GM23338 (cell line): ENCODE data around the gene PIGU. TPM values are rescaled to one million over a fixed set of nuclear protein-coding genes. Genes with fewer than 3 reads are reported as not detected.

Source experiments
- ATAC-seq: fragments of 200-7000 bp; cut with Tn5 transposase; 3 replicates; pipeline ENCODE4 v1.9.1; 2020
- DNase-seq: peaks from one replicate; pipeline ENCODE4 v3.0.0-alpha.2; 2015; ENCODE audit warnings: low spot score
- H2AFZ ChIP-seq: fragments of 200-600 bp; sonication (generic); 2 replicates; pipeline ENCODE4 v1.8.0; 2016; ENCODE audit warnings: antibody characterized with exemption, mild to moderate bottlenecking, moderate library complexity
- H3F3A ChIP-seq: fragments of 200-600 bp; sonication (generic); replicated peaks from 2 replicates; pipeline ENCODE4 v1.8.0; 2017; ENCODE audit warnings: antibody characterized with exemption, mixed run types, low read depth
- H3K27ac ChIP-seq: fragments of 200-600 bp; sonication (generic); 2 replicates; pipeline ENCODE4 v1.6.1; 2016; ENCODE audit warnings: low read depth
- H3K27me3 ChIP-seq: fragments of 200-600 bp; sonication (generic); 2 replicates; pipeline ENCODE4 v1.8.0; 2016; ENCODE audit warnings: mild to moderate bottlenecking, mixed run types, moderate library complexity; ENCODE audit not compliant: insufficient read depth
- H3K36me3 ChIP-seq: fragments of 200-600 bp; sonication (generic); 2 replicates; pipeline ENCODE4 v1.8.0; 2016; ENCODE audit warnings: mild to moderate bottlenecking; ENCODE audit not compliant: insufficient read depth
- H3K4me1 ChIP-seq: fragments of 200-600 bp; sonication (generic); 2 replicates; pipeline ENCODE4 v1.8.0; 2016; ENCODE audit warnings: mild to moderate bottlenecking, moderate library complexity; ENCODE audit not compliant: insufficient read depth
- H3K4me2 ChIP-seq: fragments of 200-600 bp; sonication (generic); 2 replicates; pipeline ENCODE4 v1.7.1; 2017; ENCODE audit warnings: mixed run types
- H3K4me3 ChIP-seq: fragments of 200-600 bp; sonication (generic); 2 replicates; pipeline ENCODE4 v1.6.1; 2016; ENCODE audit warnings: mixed run types
- H3K79me2 ChIP-seq: fragments of 200-600 bp; sonication (generic); replicated peaks from 2 replicates; pipeline ENCODE4 v1.8.0; 2017; ENCODE audit warnings: mild to moderate bottlenecking; ENCODE audit not compliant: insufficient read depth
- H3K9me2 ChIP-seq: fragments of 200-600 bp; sonication (generic); 2 replicates; pipeline ENCODE4 v1.8.0; 2017; ENCODE audit not compliant: insufficient read depth
- H4K20me1 ChIP-seq: fragments of 200-600 bp; sonication (generic); replicated peaks from 2 replicates; pipeline ENCODE4 v1.8.0; 2017; ENCODE audit warnings: mild to moderate bottlenecking; ENCODE audit not compliant: insufficient read depth
- H3K27ac Mint-ChIP-seq: 2 replicates; pipeline ENCODE4 v1.8.0; 2020; ENCODE audit warnings: inconsistent platforms, mild to moderate bottlenecking, moderate library complexity, mixed read lengths
- H3K27me3 Mint-ChIP-seq: 3 replicates; pipeline ENCODE4 v1.8.0; 2022; ENCODE audit warnings: low read depth, mild to moderate bottlenecking, moderate library complexity, mixed read lengths, inconsistent platforms; ENCODE audit not compliant: insufficient read depth, poor library complexity
- H3K36me3 Mint-ChIP-seq: 3 replicates; pipeline ENCODE4 v1.8.0; 2021; ENCODE audit warnings: low read depth, mild to moderate bottlenecking, inconsistent platforms, moderate library complexity, mixed read lengths
- H3K4me1 Mint-ChIP-seq: 3 replicates; pipeline ENCODE4 v1.8.0; 2020; ENCODE audit warnings: mild to moderate bottlenecking, inconsistent platforms, mixed read lengths
- H3K4me3 Mint-ChIP-seq: 3 replicates; pipeline ENCODE4 v1.8.0; 2021; ENCODE audit warnings: moderate library complexity, mild to moderate bottlenecking, inconsistent platforms, mixed read lengths
- H3K9me3 Mint-ChIP-seq: 3 replicates; pipeline ENCODE4 v1.8.0; 2020; ENCODE audit warnings: moderate library complexity, mild to moderate bottlenecking, inconsistent platforms, mixed read lengths
- ZNF331 ChIP-seq: fragments of 250-450 bp; sonication (Bioruptor Pico); IDR thresholded peaks from 2 replicates; pipeline ENCODE4 v1.5.0; 2020; ENCODE audit warnings: low read depth, mild to moderate bottlenecking, moderate library complexity
- polyA plus RNA-seq: library from polyadenylated mRNA; unstranded; fragments of >200 nt; fragmentation: Nextera tagmentation; extraction: Ambion mirVana; gene quantifications from 2 replicates; pipeline ENCODE4 v1.2.1, GENCODE V29; 2016
- total RNA-seq: library from RNA; depleted of rRNA; stranded (reverse); fragments of >200 nt; shearing (Covaris generic); gene quantifications from 2 replicates; pipeline ENCODE4 v1.2.3, GENCODE V29; 2014
- TF ChIP-seq, protein P1 (sequence below): fragments of 250-450 bp; sonication (Bioruptor Pico); IDR thresholded peaks from 2 replicates; pipeline ENCODE4 v1.5.0; 2020; ENCODE audit warnings: mild to moderate bottlenecking, moderate library complexity
- TF ChIP-seq, protein P2 (sequence below), 2 experiments: fragments of 200-600 bp in 1 of 2; sonication (generic) in 1 of 2; conservative IDR thresholded peaks; 2 replicates each; pipeline versions ENCODE4 v1.5.1 to v1.6.1; 2016 to 2017; ENCODE audit warnings: antibody characterized with exemption in 2 of 2, low read depth in 2 of 2, mild to moderate bottlenecking in 2 of 2, moderate library complexity in 1 of 2
- TF ChIP-seq, protein P3 (sequence below): IDR thresholded peaks from one replicate; pipeline ENCODE4 v1.6.1; 2018; ENCODE audit warnings: antibody characterized with exemption; ENCODE audit not compliant: unreplicated experiment

Gene PIGU
- total and polyA plus RNA-seq, 2 experiments from 2014 or later = 24.3 to 28.9 TPM

DNA sequence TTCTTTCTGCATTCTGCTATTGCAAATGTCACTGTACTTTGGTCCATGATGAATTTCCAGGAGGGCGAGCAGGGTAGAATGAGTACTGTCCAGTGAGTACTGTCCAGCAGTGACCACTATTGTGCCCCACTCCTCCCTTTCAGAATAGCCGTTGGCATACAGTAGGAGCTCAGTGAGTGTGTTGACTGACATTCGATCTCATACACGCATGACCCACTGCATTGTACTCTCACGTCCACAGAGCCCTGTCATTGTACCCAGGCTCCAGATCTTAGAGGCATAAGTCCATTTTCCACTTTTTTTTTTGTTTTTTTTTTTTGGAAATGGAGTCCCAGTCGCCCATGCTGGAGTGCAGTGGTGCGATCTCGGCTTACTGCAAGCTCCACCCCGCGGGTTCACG is 152.5 kb downstream of the PIGU start (continued):
- TF ChIP-seq, protein P1, sequence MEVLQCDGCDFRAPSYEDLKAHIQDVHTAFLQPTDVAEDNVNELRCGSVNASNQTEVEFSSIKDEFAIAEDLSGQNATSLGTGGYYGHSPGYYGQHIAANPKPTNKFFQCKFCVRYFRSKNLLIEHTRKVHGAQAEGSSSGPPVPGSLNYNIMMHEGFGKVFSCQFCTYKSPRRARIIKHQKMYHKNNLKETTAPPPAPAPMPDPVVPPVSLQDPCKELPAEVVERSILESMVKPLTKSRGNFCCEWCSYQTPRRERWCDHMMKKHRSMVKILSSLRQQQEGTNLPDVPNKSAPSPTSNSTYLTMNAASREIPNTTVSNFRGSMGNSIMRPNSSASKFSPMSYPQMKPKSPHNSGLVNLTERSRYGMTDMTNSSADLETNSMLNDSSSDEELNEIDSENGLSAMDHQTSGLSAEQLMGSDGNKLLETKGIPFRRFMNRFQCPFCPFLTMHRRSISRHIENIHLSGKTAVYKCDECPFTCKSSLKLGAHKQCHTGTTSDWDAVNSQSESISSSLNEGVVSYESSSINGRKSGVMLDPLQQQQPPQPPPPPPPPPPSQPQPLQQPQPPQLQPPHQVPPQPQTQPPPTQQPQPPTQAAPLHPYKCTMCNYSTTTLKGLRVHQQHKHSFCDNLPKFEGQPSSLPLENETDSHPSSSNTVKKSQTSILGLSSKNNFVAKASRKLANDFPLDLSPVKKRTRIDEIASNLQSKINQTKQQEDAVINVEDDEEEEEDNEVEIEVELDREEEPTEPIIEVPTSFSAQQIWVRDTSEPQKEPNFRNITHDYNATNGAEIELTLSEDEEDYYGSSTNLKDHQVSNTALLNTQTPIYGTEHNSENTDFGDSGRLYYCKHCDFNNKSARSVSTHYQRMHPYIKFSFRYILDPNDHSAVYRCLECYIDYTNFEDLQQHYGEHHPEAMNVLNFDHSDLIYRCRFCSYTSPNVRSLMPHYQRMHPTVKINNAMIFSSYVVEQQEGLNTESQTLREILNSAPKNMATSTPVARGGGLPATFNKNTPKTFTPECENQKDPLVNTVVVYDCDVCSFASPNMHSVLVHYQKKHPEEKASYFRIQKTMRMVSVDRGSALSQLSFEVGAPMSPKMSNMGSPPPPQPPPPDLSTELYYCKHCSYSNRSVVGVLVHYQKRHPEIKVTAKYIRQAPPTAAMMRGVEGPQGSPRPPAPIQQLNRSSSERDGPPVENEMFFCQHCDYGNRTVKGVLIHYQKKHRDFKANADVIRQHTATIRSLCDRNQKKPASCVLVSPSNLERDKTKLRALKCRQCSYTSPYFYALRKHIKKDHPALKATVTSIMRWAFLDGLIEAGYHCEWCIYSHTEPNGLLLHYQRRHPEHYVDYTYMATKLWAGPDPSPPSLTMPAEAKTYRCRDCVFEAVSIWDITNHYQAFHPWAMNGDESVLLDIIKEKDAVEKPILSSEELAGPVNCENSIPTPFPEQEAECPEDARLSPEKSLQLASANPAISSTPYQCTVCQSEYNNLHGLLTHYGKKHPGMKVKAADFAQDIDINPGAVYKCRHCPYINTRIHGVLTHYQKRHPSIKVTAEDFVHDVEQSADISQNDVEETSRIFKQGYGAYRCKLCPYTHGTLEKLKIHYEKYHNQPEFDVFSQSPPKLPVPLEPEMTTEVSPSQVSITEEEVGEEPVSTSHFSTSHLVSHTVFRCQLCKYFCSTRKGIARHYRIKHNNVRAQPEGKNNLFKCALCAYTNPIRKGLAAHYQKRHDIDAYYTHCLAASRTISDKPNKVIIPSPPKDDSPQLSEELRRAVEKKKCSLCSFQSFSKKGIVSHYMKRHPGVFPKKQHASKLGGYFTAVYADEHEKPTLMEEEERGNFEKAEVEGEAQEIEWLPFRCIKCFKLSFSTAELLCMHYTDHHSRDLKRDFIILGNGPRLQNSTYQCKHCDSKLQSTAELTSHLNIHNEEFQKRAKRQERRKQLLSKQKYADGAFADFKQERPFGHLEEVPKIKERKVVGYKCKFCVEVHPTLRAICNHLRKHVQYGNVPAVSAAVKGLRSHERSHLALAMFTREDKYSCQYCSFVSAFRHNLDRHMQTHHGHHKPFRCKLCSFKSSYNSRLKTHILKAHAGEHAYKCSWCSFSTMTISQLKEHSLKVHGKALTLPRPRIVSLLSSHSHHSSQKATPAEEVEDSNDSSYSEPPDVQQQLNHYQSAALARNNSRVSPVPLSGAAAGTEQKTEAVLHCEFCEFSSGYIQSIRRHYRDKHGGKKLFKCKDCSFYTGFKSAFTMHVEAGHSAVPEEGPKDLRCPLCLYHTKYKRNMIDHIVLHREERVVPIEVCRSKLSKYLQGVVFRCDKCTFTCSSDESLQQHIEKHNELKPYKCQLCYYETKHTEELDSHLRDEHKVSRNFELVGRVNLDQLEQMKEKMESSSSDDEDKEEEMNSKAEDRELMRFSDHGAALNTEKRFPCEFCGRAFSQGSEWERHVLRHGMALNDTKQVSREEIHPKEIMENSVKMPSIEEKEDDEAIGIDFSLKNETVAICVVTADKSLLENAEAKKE (CRISPR knock-in tag) = no peak
- TF ChIP-seq, protein P2, sequence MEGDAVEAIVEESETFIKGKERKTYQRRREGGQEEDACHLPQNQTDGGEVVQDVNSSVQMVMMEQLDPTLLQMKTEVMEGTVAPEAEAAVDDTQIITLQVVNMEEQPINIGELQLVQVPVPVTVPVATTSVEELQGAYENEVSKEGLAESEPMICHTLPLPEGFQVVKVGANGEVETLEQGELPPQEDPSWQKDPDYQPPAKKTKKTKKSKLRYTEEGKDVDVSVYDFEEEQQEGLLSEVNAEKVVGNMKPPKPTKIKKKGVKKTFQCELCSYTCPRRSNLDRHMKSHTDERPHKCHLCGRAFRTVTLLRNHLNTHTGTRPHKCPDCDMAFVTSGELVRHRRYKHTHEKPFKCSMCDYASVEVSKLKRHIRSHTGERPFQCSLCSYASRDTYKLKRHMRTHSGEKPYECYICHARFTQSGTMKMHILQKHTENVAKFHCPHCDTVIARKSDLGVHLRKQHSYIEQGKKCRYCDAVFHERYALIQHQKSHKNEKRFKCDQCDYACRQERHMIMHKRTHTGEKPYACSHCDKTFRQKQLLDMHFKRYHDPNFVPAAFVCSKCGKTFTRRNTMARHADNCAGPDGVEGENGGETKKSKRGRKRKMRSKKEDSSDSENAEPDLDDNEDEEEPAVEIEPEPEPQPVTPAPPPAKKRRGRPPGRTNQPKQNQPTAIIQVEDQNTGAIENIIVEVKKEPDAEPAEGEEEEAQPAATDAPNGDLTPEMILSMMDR (conservative IDR thresholded peaks at IDR 0.05; ENCODE audit: low read depth in 2 of 2) = no peak
- TF ChIP-seq ZNF331 (CRISPR knock-in tag) = no peak

DNA sequence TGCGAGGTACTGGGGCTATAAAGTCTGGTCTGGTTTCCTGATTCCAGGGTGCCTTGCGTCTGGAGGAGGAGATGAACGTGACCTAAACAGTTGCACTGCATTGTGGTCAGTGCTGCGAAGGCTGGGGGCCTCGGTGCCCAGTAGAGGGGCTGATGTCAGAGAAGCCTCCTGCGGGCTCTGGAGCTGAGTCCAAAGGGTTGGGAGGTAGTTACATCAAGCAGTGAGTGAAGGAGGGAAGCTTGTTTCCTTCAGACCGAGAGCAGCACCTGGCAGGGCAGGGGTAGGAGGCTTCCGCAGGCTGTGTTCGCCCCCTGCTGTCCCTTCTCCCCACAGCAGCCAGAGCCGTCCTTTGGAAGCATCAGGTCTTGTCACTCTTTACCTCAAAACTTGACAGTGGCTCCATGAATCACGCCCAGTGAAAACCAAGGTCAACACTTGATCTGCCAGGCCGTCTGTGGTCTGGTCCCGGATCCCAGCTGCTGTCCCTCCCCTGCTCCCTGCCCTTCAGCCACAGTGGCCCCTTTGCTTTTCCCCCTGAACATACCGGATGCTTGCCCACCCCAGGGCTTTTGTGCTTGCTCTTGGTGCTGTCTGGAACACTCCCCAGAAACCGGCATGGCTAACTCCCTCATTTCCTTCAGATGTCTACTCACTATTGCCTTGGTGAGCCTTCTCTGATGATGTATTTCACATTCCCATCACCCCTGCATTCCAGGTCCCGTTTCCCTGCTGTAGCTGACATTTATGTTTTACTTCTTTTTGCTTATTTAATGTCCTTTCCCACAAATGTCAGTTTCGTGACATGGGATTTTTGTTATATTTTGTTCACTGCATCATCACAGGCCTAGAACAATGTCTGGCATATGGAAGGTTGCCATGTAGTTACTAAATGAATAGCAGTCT is 153.7 kb downstream of the PIGU start:
- peaks cover 5% of the 10 kb centered on the region for H3K36me3 ChIP-seq
- peak overlapping the region; percentile 64 for H3K27ac ChIP-seq
- 0 out of 2 replicates have a peak overlapping the region, but pooled peaks have one; percentile 27 for H3K4me3 ChIP-seq
- no peaks in the 10 kb centered on the region; the same call in 1 of the 2 replicates for H3F3A ChIP-seq
- H3K79me2 ChIP-seq = peaks cover 73% of the 10 kb centered on the region
- ATAC-seq = peak; percentile 99
- peak; percentile 89 for DNase-seq
- no peaks in the 10 kb centered on the region for H3K9me2 ChIP-seq
- Mint-ChIP-seq H3K27ac (peak overlapping the region; percentile 82), H3K4me3 (no peak overlapping the region), H3K27me3 (peaks cover 4% of the 10 kb centered on the region), H3K36me3 (peaks cover 21% of the 10 kb centered on the region), H3K4me1 (peaks cover 8% of the 10 kb centered on the region), H3K9me3 (no peaks in the 10 kb centered on the region)
- H4K20me1 ChIP-seq = peaks cover 64% of the 10 kb centered on the region
- H3K4me2 ChIP-seq = peak overlapping the region; percentile 53
- TF ChIP-seq, protein P3, sequence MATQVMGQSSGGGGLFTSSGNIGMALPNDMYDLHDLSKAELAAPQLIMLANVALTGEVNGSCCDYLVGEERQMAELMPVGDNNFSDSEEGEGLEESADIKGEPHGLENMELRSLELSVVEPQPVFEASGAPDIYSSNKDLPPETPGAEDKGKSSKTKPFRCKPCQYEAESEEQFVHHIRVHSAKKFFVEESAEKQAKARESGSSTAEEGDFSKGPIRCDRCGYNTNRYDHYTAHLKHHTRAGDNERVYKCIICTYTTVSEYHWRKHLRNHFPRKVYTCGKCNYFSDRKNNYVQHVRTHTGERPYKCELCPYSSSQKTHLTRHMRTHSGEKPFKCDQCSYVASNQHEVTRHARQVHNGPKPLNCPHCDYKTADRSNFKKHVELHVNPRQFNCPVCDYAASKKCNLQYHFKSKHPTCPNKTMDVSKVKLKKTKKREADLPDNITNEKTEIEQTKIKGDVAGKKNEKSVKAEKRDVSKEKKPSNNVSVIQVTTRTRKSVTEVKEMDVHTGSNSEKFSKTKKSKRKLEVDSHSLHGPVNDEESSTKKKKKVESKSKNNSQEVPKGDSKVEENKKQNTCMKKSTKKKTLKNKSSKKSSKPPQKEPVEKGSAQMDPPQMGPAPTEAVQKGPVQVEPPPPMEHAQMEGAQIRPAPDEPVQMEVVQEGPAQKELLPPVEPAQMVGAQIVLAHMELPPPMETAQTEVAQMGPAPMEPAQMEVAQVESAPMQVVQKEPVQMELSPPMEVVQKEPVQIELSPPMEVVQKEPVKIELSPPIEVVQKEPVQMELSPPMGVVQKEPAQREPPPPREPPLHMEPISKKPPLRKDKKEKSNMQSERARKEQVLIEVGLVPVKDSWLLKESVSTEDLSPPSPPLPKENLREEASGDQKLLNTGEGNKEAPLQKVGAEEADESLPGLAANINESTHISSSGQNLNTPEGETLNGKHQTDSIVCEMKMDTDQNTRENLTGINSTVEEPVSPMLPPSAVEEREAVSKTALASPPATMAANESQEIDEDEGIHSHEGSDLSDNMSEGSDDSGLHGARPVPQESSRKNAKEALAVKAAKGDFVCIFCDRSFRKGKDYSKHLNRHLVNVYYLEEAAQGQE = no peak
- TF ChIP-seq, protein P2 (conservative IDR thresholded peaks at IDR 0.05; ENCODE audit: low read depth in 2 of 2) = peak; percentile 65 to 92
- no peaks in the 10 kb centered on the region for H3K27me3 ChIP-seq
- H2AFZ ChIP-seq = no peak overlapping the region
- no peaks in the 10 kb centered on the region; the same call in 1 of the 2 replicates for H3K4me1 ChIP-seq
